Fibroblast of the conjunctiva (primary cell): Measurements from ENCODE around the gene SYT11.
"Not testable (repeated sequence)": the region's sequence is repeated elsewhere in the genome, so short reads cannot be mapped to it uniquely, and the experiment has no call there.

Experiments
- DNase-seq: peaks from one replicate; pipeline ENCODE4 v3.0.0-alpha.2; 2010; ENCODE audit warnings: low read depth

The SYT11 gene

DNA sequence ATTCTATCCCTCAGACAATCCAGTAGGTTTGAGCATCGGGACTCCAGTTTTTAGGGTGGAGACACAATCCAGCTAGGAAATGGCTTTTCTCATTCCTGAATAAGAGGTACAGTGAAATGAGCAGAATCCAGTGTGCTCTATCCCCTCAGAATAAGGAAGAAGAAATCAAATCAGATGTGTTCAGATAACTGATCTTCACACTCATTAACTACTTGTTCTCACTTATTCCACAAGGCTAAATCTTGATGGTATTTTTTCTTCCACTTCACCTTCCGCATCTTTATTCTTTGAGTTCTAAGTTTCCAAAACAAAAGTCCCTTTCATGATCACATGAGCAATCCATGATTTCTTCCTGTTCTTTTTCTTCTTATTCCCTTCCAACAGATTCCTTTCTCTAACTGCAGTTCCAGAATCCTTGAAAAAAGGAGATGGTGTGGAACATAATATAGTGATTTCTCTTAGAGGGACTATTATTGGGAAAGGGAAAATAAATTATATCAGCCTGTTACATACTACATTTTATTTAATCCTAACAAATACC lies 1.7 kb downstream of the SYT11 start:
- no peak for DNase-seq

DNA sequence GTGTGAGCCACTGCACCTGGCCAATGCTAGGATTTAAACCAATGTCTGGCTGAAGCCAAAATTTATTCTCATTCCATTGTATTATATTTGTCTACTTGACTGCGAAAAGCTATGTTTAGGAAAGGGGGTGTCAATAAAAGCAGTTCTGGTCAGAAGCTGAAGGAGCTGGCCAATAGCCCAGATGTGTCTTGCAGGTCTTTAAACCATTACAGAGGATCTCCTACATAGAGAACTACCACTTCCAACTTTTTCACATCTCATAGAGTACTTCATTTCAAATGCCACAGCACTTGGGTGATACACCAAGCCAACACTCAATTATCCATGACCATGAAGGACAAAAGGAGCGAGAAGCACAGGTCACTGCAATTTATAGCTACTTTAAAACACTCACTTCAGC lies 2.5 kb downstream of the SYT11 start:
- DNase-seq: no peak

DNA sequence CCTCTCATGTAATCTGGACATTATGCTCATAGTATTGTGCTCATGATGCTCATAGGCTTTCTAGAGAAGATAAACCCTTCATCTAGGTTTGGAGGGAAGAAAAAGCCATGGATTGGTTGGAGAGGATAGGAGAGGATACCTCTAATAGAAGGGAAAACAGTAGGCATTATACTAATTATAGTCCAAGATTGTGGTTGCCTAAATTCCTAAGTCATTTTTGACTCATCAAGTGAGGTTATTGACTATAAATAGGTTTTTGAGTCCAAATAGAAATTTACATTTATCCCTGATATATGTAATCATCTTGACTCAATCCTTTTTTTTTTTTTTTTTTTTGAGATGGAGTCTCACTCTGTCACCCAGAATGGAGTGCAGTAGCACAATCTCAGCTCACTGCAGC lies 5.0 kb downstream of the SYT11 start:
- no peak for DNase-seq

DNA sequence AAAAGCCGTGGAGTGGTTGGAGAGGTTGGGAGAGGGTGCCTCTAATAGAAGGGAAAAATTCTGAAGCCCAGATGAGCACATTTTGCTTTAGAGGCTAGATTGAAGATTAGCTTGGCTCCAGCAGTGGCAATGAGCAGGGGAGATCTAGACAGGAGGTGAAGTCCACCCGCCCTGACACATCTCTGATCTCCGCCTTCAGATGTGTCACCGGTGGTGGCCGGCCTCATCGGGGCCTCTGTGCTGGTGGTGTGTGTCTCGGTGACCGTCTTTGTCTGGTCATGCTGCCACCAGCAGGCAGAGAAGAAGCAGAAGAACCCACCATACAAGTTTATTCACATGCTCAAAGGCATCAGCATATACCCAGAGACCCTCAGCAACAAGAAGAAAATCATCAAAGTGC lies 8.4 kb downstream of the SYT11 start:
- DNase-seq: no peak

DNA sequence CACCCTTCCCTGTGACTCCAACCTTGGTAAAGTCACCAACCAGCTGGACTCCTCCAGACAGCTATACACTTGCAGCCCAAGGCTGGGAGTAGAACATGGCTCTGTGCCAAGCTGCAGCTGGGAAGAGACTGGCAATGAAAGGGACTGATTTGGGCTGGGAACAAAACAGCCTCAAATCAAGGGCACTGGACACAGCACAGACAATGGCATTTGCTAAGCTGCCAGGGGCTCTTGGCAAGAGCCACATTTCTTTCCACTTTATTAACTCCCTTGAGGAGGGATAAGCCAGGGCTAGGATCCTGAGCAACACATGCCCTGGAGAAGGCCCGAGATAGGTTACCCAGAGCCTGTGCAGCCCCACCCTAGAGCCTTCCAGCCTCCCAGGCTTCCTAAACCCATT lies 12.0 kb downstream of the SYT11 start:
- no peak for DNase-seq

DNA sequence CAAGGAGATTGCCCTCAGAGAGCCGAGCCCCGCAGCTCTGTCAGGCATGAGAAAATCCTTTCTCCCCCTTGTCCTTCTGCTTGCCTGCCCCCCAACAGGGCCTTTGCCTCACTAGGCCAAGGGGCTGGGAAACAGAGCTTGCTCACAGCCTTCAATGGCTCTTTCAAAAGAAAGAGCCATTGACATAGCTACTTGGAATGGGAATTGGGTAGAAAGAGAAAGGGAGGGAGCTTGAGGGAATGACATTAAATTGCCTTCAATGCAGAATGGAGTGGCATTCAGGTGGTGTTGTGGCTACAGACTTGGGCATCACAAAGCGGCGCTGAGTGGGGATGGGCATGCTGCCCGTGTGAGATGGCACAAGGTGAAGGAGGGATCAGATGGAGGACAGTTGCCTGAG lies 13.2 kb downstream of the SYT11 start:
- no peak for DNase-seq

DNA sequence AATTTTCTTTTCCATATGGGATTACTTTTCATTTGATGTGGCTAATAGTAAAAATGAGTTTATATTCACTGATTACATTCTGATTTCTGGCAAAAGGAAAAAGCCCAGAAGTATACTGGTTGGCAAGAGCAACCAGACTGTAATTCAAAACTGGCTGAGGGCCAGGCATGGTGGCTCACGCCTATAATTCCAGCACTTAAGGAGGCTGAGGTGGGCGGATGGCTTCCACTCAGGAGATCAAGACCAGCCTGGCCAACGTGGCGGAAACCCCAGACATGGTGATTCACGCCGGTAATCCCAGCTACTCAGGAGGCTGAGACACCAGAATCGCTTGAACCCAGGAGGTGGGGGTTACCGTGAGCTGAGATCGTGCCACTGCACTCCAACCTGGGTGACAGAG lies 14.5 kb downstream of the SYT11 start:
- DNase-seq: no peak

DNA sequence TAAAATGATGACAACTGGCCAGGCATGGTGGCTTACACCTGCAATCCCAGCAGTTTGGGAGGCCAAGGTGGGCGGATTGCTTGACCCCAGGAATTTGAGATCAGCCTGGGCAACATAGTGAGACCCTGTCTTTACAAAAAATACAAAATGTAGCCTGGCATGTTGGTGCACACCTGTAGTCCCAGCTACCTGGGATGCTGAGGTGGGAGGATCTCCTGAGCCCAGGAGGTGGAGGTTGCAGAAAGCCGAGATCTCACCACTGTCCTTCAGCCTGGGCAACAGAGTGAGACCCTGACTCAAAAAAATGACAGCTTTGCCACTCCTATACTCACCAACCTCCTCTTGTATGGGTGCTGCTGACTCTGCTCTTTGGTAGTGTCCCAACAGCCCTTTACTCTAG lies 18.6 kb downstream of the SYT11 start:
- no peak for DNase-seq

DNA sequence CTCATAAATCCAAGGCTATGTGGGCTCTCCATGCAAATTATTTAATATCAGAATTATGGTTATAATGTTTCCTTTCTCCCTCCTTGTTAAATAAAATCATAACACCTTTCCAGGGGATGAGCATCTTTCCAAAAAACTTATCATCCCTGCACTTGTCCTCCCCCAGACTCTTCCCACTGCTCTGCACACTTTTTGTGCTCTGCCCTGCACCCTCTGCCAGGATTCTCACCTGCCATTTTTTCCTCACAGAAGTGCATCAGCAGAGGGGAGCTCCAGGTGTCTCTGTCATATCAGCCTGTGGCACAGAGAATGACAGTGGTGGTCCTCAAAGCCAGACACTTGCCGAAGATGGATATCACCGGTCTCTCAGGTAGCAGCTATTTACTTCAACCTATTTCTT lies 20.9 kb downstream of the SYT11 start:
- no peak for DNase-seq

DNA sequence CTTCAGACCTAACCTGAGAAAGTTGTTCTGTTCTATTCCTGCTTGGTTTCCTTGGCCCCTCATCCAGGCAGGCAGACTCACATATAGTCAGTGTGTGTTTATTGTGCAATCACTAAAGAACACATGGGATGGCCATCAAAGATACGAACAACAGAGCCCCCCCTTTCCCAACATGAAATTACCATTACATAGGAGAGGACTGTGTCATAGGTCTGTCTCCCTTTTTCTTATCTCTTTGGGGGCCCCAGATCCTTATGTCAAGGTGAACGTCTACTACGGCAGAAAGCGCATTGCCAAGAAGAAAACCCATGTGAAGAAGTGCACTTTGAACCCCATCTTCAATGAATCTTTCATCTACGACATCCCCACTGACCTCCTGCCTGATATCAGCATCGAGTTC lies 21.6 kb downstream of the SYT11 start:
- DNase-seq: no peak

DNA sequence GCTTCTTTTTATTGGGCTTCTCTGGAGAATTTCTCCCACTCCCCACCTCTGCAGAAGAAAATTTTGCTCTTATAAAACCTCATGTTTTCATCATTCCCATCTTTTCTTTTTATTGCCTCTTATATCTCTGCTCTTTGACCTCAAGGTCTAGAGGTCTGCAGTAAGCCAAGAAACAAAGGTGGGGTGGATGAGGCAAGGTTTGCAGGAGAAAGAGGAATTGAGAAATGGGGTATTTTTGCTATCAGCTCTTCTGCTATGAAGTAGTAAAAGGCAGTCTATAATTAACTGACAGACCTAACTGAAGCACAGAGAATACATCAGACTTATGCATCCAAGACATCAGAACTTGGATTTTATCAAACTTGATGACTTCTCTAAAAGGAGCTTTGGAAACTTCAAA lies 22.9 kb downstream of the SYT11 start:
- no peak for DNase-seq

DNA sequence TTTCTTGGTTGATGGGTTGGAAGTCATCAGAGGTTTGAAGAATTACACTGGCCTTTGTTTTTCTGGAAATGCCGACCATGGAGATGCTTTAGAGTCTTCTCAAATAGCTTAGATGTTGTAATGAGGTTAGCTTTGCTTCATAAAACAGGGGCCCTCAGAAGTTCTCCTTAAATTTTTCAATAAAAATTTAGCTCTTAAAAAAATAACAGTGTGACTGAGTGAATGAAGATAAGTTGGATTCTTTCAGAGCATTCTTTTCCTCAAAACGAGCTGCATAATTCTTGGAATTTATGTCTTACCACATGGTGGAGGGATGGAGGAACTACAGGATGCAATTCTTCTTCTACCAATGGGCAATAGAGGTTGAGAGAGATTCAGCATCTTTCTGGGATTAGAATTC lies 23.4 kb downstream of the SYT11 start:
- DNase-seq: no peak

DNA sequence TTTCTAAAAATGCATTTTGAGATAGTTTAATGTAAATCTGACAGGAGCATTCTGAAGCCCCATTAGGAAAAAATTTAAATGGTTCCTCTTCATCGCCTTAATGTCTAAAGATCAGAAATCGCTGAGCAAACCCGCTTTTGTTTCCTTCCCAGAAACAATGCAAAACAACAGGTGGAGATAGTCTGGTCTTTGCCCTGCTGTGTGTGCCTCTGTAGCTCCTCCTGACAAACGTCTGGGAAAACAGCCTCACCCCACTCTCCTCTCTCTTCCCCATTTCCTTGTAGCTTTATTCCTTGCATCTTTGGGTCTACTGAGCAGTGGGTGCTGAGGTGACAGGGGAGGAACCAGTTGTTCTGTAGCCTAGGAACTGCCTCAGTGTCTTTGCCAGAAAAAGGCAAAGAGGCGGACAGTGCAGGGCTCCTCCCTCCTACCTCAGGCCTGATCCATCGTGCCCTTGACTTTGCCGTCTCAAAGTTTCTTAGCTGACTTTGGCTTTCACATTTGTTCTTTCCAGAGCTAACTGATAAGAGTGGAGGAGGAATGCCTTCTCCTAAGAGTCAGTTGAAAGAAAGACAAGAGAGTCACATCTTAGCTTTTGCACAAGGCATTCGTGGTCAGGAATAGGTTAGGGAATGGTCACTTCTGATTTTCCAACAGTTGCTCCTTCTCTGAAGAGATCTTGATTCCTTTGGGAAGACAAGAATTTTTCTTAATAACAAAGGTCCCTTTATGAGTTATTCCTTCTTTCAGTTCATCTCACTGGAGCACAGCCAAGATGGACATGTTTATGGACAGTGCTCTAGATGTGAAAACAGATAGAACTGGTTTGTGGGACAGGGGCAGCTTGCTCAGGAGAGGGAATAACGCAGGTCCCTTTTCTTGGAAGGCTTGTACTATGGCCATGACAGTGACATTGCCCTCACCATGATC lies 24.9 kb downstream of the SYT11 start:
- no peak for DNase-seq

DNA sequence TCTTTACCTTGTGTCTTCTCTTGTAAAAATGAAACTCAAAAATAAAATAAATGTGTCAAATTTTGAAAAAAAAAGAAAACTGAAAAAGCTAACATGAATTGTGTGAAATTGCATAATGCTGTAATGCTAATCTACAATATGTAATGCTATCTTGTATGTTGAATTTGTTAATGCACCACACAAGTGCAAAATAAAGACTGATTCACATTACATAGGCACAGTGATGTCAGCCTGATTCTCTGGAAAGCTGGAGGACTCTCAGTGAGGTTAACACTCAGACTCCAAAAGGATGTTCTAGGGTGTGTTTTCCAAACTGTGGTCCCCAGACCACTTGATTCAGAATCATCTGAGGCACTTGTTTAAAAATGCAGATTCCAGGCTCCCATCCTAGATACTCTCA lies 25.6 kb downstream of the SYT11 start:
- no peak for DNase-seq

DNA sequence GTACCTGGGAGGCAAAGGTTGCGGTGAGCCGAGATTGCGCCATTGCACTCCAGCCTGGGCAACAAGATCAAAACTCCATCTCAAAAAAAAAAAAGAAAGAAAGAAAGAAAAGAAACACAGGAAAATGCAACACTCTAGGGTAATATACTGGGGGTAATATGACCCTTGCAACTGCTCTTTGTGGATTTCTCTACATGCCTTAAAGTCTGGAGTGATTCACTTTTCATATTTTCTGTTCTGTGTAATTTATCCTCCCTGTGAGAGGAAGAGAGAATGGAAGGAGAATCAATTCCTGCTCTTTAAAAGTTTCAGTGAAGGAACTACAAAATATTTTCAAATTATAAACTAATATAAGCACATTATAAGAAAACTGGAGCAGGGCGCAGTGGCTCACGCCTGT lies 29.1 kb downstream of the SYT11 start:
- DNase-seq: no peak

DNA sequence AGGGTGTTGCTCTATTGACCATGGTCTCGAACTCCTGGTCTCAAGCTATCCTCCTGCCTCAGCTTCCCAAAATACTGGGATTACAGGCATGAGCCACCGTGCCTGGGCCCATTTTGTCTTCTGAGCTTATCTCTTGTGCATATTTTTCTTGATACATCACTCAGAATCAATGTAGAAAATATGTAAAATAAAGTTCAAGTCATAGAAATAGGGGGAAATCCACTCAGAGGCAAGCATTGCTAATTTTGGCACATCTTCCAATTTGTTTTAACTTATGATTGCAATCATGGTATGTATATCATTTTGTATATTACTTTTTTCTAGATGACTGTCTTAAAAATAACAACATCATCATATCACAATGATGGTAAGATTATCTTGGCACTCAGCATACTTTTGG lies 30.2 kb downstream of the SYT11 start:
- DNase-seq: no peak

DNA sequence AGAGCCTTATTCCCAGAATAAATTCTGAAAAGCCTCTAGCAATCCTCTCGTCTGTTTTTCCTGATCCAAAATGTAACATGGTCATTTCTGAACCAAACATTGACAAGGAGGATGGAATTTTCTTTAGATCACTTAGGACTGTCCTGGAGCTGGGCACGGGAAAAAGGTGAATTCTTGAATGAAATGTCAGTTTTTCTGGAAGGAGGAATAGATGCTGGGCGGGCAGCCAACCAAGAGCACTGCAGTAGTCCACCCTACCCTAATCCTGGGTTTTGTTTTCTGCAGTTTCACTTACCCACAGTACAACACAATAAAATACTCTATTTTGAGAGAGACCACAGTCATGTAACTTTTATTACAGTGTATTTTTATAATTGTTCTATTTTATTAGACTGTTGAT lies 30.9 kb downstream of the SYT11 start:
- no peak for DNase-seq

DNA sequence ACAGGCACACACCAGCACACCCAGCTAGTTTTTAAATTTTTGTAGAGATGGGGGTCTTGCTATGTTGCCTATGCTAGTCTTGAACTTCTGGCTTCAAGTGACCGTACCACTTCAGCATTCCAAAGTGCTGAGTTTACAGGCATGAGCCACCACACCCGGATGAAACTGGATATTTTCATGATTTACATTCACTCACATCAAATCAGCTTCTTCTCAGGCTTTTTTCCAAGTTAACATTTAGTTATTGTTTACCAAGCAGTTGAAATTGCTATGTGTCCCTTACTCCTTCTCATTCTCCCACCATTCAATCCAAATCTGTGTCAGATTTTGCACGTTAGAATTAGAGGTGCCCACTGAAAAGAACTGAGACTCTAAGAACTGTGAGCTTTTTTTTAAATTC lies 33.4 kb downstream of the SYT11 start:
- DNase-seq: peak; percentile 69

DNA sequence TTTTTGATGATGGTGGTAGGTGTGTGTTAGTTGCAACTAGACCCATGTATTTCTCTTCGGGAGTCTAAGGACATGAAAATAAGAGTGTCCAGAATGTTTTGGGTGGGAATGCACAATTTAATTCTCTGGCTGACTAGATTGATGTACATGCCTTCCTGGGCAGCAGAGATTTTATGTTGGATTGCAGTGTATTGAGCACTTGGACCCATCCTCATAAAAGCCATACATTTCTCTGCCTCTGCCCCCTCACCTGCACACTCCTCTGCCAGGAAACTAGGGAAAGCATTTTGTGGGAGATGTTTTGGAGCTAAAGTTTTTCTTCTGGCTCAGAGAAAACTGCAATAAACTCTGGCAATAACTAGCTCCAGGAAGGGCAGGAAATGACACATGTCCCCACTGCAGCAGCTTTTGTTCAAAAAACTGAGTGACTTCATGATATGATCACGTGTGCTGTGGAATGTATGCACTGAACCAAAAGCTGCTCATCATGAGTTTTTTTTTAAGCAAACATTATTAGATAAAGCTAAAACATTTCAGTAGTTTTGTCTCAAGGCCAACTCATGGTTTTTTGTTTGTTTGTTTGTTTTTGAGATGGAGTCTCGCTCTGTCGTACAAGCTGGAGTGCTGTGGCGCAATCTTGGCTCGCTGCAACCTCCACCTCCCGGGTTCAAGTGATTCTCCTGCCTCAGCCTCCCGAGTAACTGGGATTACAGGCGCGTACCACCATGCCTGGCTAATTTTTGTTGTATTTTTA lies 34.2 kb downstream of the SYT11 start:
- no peak for DNase-seq

DNA sequence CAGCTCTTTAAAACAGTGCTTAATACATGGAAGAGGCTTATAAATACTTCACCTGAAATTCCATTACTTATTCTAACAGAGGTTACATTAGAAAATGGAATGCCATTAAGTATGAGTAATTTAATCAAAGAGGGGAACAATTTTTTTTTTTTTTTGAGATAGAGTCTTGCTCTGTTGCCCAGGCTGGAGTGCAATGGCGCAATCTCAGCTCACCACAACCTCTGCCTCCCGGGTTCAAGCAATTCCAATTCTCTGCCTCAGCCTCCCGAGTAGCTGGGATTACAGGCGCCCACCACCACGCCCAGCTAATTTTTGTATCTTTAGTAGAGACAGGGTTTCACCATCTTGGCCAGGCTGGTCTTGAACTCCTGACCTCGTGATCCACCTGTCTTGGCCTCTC lies 36.2 kb downstream of the SYT11 start:
- DNase-seq: not testable (repeated sequence)

DNA sequence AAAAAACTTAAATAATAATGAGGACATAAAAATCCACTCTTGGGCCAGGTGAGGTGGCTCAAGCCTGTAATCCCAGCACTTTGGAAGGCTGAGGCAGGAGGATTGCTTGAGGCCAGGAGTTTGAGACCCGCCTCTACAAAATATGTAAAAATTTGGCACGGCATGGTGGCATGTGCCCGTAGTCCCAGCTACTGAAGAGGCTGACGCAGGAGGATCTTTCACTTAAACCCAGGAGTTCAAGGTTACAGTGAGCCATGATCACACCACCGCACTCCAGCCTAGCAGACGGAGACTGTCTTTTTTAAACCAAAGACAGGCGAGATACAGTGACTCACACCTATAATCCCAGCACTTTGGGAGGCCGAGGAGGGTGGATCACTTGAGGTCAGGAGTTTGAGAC lies 37.1 kb downstream of the SYT11 start:
- not testable (repeated sequence) for DNase-seq

DNA sequence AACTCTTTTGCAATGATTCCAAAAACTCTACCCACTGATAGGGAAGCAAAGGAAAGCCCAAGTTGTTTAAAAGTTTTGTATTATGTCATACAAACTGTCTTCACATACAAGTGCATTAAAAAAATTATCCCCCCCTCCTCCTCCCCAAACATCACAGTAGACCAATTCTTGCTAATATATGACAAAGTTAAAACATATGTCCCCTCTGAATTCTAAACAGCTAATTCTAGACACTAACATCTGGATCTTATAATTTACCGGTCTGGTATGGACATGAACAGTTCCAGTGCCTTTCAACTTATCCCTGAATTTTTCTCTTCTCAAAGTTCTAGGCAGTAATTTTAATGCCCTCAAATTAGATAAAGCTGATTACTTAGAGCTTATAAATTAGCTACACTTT lies 38.4 kb downstream of the SYT11 start:
- no peak for DNase-seq

DNA sequence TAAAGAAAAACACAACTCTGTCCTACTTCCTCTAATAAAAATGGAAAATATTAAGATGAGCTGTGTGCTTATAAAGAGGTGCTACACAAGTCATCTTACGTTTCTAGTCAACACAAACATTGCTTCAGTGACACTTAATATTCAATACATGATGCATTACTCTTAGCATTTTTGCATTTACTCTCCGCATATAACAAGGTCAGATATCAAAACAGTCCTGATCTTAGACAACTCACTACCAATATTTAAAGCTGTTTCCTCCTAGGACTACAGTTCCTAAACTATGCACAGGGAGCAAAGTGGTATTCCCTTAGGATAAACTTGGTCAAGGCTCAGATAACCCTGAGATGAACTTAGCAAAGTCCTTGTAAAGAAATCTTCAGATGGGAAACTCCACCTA lies 39.5 kb downstream of the SYT11 start:
- DNase-seq: no peak
